Stimulated activated CD4-positive, alpha-beta T cell treated with anti-CD3 and anti-CD28 coated beads, Interleukin-12 subunit alpha, Interleukin-12 subunit beta, amount 100 ng/mL, for 4 hours (primary cell): ENCODE data around the gene MCF2L.

Source experiments
- DNase-seq: peaks from one replicate; pipeline ENCODE4 v3.0.0-alpha.2; 2020

Gene MCF2L

DNA sequence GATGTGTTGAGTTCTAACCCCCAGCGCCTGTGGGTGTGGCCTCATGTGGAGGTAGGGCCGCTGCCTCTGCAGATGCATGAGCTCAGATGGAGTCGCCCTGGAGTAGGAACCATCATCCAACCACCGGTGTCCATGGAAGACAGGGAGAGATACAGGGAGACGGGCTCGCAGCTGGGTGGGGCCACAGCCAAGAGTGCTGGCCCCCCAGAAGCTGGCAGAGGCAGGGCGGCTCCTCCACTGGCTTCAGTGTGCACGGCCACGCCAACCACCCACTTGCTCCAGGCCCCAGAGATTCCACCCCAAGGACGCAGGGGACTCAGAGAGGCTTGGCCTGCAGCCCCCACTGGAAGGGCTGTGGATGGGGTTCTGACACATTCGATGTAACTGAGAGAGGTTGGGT lies 5.4 kb upstream of the MCF2L start:
- no peak for DNase-seq

DNA sequence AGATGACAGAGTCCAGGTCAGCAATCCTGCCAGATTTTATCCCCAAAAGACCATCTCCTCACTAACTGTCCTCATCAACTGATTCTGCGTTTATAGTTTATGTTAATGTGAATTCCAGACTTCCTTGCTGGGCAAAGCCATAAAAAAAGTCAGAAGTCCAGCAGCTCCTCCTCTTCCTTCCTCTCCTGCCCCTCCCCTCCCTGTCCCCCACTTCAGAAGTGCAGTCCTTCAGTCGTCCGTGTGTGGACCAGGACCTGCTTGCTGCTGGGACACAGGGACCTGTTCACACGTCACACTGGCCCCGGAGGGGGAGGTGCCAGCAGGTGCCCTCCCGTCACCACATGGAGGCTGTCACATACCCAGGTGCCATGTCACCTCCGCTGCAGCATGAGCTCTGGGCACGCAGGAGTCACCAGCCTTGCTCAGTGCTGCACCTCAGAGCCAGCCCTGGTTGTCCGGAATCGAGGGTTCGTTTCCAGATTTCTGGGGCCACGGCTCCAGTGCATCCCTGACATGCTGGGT lies 4.0 kb upstream of the MCF2L start:
- DNase-seq = no peak

DNA sequence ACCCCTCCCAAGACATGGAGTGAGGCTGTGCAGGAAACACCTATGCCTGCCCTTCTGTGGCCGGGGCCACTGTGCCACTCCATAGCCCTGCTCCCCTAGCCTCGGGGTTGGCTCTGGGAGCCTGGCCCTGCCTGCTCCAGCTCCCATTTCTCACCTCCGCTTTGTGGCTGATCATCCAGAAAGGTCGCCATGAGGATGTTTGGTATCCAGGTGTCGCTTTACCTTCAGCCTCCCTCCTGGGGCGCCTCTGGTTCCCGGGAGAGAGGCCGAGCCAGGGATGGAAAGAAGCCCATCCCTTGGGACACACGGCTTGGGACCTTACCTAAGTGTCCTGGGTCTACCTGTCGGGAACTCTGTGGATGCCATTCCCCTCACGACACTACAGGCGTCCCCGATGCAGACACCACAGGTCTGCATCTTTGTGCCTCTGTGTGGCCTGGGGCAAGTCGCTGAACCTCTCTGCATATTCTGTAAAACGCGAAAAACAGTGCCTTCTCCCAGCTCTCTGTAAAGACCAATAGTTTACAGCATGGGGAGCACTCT lies 3.4 kb upstream of the MCF2L start:
- no peak for DNase-seq

DNA sequence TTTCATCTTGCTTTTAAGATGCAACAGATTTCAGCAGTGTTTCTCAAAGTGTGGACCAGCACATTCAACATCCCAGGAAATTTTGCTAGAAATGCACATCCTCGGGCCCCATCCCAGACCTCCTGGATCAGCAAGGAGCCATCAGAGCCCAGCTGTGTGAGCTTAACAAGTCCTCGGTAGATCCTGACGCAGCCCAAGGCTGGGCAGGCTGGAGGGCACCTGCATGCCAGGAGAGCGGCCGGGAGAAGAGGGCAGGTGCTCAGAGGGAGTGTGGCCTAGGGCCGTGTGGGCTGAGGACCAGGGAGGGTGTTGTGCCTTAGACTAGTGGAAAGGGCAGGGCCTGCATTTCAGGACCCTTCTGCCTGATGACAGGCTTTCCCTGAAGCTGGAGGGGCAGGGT lies 2.2 kb upstream of the MCF2L start:
- no peak for DNase-seq

DNA sequence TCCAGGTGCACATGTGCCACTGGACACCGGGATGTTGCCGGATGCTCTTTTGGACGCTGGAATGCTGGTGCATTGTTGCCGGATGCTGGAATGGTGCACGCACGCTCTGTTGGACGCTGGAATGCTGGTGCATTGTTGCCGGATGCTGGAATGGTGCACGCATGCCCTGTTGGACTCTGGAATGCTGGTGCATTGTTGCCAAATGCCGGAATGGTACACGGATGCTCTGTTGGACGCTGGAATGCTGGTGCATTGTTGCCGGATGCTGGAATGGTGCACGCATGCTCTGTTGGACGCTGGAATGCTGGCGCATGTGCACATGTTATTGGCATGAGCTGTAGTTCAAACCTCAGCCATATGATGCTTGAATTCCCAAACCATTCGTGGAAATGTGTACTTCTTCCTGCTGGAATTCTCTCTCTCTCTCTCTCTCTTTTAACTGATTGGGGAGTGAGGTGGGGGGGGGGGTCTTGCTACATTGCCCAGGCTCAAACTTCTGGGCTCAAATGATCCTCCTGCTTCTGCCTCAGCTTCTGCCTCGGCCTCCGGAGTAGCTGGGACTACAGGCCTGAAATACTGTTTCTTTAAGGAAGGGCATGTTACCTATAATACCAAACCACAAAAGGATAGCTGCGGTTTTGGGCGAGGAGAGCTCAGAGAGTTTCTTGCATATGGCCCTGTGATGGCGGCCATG lies 1.2 kb upstream of the MCF2L start:
- no peak for DNase-seq

DNA sequence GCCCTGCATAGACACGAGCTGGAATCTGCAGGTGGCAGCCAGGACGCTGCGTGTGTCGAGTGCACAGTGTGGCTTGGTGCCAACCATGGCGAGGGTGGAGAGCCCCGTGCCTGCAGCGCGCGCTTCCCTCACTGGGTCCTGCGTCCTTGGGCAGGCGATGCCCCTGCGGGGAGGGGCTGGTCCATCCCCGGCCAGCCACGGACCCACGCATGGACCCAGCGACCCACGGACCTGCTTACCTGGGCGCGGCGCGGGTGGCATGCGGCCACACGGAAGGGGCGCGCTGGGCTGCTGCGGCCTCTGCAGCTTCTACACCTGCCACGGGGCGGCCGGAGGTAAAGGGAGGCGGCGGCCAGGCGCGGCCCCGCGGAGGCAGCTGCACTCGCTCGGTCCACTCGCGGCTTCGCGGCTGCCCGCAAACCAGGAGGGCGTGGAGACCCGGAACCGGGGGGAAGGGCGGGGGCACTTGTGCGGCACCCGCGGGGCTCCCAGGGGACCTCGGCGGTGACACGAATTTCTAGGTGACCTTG lies 569 bp upstream of the MCF2L start:
- DNase-seq = peak; percentile 24

DNA sequence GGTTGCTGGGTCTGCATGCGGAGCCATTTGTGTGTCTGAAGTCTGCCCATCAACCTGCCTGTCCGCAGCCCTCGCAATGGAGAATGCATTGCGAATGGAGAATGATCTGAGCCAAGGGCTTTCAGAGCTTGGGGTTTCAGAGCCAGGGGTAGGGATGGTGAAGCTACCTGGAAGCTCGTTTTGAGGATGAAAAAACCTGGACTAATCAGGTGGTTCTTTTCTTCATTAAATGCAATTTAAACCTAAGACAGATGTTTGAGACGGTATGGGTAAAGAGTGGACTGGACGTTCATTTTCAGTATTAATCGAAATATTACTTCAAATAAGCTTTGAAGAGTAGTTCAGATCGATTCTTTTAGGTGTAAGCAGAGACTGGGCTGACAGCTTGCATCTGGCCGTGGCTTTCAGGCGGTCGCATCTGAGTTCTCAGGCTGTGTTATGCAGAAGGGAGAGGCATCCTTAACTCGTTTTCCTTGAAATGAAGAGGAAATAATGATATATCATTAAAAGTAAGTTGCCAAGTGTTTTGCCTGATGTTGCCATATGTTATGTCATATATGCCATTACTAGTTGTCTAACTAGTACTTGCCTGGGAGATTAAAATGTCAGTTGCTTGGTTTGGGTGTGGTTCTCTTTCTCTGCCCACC lies 801 bp downstream of the MCF2L start:
- no peak for DNase-seq

DNA sequence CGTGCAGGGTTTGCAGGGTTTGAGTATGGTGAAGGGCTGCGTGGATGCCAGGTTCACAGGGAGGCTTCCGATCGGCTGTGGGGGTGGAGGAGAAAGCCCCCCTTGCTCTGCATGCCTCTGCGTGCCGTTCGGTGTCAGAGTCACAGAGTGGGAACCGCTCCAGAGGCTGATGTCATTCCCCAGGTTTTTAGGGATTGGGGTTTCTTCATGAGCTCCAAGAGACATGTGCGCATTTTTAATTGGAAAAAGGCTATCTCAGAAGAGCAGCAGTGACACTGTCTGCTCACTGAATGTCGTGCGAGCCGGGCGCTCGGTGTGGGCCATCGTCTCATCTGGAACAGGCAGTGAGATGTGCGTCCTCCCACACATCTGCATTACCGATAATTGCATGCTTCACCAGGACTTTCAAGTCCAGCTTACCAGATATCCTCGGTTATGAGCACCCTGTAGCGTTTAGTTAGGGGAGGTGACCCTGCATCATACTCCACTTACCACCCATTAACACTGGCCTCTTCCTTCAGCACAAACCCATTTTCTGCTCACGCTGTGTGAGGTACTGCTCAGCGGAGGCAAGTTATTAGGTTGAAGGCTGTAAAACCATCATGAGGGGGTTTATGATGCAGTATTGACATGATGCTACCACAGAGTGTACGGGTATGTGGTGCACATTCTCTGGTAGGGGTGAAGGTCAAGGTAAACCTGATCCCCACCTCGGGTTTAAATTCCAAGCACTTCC lies 1.7 kb downstream of the MCF2L start:
- DNase-seq = no peak

DNA sequence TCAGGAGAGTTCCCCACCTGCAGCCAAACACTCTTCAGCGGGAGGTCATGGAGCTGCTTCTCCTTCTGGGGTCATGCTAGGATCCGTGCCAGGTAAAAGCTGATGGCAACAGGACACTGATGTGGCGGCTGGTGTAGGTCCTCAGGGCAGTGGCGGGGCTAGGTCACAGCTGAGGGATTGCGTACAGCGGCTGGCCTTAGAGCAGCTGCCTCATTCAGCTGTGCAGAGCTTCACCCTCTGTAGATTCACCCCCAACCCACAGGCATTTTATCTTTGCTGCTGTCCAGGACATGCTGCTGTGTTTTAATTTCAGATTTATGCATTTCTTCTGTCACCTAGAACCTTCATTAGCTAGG lies 2.3 kb downstream of the MCF2L start:
- DNase-seq = no peak

DNA sequence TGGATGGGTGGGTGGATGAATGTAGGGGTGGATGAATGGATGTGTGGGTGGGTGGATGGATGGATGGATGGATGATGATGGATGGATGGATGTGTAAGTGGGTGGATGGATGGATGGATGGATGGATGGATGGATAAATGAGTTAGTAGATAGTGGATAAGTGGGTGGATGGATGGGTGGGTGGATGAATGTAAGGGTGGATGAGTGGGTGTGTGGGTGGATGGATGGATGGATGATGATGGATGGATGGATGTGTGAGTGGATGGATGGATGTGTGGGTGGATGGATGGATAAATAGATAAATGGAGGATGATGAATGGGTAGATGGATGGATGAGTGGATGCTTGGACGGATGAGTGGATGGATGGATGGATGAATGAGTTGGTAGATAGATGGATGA lies 3.2 kb downstream of the MCF2L start:
- DNase-seq = no peak

DNA sequence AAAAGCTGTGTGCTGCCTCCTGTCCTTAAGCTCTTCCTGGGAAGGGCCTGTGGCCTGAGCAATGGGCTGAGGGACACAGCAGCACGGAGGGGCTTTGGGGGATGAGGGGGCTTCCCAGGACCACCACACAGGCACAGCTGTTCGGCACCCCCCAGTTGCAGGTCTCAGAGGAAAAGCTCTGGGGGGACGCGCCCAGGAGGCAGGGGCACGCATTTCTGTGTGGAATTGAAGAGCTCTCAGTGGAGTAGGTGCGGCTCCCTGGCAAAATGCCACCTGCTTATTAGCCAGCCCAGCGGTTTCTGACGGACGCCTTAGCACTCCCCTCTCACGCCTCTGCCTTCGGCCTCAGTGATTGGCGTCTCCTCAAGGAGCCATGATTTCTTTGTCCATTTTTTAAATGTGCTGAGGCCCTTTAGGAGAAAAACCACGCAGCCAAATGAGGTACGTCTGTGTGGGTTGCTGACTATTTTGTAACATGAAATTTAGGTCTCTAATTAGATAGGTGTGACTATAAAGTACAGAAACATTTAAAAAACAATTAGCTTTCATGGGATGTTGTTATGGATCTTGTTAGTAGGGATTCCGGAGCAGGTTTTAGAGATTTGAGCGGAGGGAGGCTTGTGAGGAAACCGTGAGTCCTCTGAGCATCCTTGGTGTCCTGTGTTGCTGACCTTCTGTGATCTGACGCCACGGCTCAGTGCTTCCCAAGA lies 4.0 kb downstream of the MCF2L start:
- DNase-seq = no peak

DNA sequence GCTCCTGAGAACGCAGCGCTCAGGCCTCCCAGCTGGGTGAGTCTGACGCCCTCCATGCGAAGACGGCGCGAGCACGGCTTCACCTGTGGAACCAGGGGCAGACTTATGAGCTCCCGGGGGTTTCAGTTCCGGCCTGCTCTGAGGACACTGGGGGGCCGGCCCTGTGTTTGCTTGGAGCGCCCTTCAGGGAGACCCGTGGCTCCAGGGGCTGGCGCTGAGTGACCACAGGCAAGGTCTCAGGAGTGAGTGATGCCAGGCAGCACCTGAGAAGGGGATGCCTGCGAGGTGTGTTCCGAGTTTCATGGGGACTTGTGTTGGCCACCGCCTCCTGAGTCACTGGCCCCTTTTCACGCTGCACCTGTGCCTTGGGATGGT lies 4.5 kb downstream of the MCF2L start:
- no peak for DNase-seq

DNA sequence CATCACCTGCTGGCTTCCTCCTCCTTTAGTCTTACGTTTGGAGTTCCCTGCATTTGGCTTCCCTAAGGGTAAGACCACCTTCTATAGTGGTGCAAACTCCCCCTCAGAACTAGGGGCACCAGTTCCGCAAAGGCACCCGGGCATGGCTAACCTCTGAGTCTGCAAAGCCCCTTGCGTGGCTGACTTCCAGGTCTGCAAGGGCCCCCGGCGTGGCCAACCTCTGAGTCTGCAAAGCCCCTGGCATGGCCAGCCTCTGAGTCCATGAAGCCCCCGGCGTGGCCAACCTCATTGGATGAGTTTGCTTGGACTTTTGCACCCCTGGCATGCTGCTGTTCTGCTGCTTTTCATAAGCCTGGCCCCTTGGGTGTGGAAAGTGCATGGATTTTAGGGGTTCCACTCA lies 5.1 kb downstream of the MCF2L start:
- DNase-seq = no peak

DNA sequence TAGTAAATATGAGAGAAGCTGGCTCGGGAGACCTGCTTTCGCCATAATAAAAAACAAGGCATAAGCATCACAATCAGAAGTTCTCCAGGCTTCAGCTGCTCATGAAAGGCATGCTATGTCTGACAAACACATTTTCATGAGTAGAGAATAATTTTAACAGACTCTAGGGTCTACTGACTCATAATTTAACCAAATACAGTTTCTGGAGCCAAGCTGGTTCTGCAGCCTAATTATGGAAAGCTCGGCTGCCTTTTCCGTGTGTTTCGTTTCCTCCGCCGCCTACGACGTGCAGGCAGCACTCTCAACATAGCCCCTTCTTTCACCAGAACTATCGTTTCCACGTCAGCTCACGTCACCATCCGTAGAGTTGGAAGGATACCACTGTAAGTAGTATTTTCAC lies 5.7 kb downstream of the MCF2L start:
- no peak for DNase-seq

DNA sequence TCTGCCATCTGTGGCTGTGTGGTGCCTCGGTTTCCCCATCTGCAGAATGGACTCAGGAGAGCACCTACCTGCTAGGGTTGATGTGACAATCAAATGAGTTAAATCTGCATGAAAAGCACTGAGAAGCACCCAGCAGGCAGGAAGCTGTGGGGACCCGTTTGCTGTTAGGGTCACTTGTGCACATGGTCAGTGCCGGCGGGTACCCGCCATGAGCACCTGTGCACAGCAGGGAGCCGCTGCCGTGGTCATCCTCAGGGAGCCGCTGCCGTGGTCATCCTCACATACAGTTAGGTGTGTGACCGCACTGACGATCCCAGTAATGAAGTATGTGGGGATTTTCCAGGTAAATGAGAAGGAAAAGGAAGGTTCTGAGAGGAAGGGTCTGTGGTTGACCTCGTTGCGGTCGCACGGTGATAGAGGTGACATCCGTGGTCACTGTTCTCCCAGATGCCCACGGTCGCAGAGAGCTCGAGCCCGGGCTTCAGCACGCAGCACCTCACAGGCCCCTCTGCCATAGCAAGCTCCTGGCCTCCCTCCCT lies 6.5 kb downstream of the MCF2L start:
- no peak for DNase-seq

DNA sequence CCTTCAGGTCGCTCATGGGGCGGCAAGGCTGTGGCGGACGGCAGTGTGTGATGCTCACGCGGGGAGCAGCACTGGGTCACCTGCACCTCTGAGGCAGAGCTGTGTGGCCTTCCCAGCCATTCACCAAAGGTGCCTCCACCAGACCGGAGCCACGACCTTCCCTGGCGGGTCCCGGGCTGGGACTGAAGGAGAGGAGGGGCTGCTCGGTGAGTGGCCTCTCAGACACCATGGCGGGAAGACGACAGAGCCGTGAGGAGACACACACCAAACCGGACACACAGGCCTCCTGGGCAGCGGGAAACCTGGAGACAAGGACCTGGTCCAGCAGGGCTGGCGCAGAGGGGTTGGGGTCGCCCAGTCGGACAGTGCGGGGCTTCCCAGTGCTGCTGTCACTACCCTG lies 7.5 kb downstream of the MCF2L start:
- DNase-seq = no peak

DNA sequence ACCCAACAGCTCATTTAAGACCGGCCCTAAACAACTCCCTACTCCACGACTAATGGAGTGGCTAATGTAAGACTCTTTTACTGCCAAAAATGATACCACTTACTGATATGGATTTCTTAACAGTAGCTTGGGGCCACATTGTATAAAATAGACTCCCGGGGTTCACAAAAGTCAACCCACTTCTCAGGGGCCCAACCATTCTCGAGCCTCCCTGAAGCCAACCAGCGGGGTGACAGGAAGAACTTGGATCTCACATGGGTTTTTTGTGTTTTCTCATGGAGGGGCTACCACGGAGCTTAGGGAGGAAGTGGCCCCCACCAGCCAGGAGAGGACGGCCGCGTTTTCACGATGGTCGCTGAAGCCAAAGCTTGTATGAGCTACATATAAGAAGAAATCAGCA lies 8.1 kb downstream of the MCF2L start:
- DNase-seq = no peak

DNA sequence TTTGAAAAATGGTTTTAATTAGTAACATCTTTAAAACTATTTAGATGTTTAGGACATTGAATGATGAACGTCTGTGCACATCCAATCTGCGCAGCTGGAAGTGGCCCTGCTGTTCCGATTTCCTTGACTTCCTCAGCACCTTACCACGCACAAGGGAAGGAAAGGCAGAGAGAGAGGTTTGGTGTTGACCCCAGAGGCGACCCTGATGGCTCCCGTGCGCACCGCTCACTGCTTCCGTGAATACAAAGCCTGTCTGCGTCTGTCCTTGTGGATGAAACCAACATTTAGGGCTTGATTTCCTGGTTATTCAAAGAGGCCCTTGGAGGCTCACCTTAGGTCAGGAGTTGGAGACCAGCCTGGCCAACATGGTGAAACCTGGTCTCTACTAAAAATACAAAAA lies 8.5 kb downstream of the MCF2L start:
- no peak for DNase-seq

DNA sequence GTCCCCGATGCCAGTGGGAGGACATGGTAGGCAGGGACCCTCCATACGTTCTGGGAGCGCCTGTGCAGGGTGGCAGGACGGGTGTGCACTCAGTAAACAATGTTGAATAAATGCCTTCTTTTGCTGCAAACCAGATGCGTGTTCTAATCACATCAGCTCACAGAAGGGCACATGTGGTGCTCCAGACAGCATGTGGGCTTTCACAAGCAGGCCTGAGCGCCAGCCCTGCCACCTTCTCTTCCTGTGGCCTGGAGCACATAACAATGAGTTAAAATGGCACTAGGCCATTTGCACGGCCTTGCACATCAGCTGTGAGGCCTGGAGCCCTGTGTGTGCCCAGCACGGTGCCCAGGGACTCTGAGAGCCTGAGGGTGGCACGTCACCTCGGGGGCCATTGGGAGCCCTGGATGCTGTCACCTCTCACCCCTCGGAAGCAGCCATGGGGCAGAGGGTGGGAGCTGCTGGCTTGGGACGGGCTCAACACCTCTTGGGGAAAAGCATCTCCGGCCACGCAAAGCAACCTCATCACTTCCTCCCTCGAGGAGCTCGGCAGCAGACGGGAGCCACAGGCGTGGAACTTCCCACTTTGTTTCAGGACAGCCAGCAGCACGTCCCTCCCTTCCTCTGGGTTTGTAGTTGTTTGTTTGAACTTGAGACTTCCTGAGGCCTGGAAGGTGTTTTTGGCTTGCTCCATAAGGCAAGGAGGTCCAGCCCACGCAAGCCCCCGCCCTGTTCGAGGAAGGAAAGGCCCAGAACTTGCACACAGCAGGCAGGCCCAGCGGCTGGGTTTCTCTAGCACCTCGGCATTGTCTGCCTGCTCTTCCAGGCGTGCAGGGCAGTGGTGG lies 9.8 kb downstream of the MCF2L start:
- DNase-seq = no peak

DNA sequence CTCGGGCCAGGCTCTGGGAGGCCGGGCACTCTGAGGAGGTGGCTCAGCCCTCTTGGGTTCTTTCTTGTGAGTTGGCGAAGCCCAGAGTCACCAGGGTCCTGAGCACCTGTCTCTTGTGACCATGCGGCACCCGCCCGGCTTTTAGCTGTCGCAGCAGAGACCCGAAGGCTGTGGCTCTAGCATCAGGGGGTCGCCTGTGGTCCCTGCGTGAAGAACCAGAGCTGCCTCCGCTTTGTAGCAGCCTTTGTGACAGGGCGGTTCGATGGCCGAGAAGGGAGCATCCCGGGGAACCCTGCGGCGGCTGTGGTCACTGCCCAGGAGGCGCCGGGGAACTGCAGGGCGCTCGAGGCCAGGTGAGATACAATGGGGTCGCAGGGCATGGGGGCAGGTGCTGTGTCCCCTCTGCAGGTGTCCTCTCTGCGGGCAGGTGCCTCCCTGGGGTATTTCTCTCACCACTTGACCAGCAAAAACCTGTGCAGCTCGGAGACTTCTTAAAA lies 10.4 kb downstream of the MCF2L start:
- no peak for DNase-seq

DNA sequence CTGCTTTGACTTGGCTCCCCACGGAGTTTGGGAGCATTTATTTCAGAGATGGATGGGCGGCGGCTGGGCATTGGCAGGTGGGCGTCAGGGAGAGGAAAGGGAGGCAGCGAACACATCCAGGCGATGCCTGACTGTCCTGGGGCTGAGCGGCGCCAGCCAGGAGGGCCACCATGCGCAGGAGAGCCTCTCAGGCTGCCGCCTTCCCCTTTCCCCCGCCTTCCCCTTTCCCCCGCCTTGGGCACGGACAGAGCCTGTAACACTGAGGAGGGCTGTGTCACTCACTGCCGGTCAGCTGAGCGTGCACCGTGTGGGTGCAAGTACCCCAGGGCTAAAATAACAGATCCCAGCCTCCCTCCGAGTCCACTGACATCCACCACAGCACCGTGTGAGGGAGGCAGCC lies 11.4 kb downstream of the MCF2L start:
- no peak for DNase-seq

DNA sequence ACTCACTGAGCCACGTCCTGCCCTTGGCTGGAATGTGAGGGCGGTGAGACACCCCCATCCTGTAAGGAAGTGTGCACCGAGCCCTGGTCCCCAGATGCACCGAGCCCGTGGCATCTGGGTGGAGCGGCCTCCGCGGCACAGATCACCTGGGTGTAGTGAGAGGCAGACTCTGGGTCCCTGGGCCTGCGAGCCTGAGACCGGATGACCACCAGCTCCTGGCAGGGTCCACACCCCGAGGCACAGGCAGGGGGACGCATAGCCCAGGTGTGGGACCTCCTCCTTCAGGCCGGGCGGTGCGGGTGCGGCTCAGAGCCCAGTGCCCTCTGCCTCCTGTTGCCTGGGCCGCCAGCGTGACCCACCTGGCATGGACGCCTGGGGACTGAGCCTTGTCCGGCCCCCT lies 12.4 kb downstream of the MCF2L start:
- no peak for DNase-seq
